Activated gamma-delta T cell treated with Interleukin-2 at 50 U/mL for 16 hours (primary cell): ENCODE results near the gene DMXL1.
"Not testable (repeated sequence)": the region's sequence is repeated elsewhere in the genome, so short reads cannot be mapped to it uniquely, and the experiment has no call there.

Experiments used
- DNase-seq: peaks from one replicate; pipeline ENCODE4 v3.0.0-alpha.2; 2020

DMXL1 gene

GRCh38 chr5:119217183-119217582, 146.3 kb downstream of the DMXL1 start:
- no peak for DNase-seq

GRCh38 chr5:119218830-119219782, 148.2 kb downstream of the DMXL1 start:
- DNase-seq: no peak

DNA sequence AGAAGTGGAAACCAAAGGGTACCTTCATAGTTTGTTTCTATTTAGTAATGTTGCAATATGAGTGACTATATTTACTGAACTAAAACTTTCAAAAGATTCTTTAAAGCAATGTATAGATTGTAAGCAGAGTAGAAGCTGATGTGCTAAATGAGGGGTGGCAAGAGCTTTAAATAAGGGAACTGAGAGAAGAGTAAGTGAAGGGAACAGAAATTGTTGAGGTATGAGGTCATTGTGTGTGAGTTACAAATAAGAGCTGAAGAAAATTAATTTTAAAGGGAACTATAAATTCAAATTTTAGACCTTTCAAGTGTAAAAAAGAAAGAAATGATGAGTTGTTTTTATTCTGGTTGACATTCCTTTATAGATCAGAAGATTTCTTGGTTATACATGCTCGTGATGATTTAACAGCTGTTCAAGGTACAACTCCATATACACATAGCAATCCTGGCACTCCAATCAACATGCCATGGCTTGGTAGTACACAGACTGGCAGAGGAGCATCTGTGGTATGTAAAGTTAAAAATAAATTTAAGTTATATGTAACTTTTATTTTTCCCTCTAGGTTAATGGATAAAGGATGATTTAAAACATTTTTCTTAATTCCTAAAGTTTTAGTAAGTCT, 149.8 kb downstream of the DMXL1 start:
- DNase-seq: no peak

- DNase-seq: no peak
Measured at GRCh38 chr5:119221330-119221729, 150.4 kb downstream of the DMXL1 start.

DNA sequence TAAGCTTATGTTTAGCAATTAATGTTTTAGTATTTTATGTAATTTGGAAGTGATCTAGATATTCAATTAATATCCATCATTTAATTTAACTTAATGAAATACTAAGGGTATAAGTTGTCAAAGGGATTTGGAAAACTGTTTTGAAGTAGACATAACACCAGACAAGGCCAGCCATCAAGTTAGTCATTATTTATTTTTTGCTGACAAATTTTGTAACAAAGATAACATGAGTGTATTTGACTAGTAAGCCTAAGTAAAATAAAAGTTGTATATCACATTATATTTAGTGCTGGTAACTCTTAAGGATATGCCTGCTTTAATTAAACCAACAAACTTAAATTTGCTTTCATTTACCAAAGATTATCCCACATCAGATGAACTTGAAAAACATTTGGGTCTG, 159.1 kb downstream of the DMXL1 start:
- DNase-seq: no peak

DNA sequence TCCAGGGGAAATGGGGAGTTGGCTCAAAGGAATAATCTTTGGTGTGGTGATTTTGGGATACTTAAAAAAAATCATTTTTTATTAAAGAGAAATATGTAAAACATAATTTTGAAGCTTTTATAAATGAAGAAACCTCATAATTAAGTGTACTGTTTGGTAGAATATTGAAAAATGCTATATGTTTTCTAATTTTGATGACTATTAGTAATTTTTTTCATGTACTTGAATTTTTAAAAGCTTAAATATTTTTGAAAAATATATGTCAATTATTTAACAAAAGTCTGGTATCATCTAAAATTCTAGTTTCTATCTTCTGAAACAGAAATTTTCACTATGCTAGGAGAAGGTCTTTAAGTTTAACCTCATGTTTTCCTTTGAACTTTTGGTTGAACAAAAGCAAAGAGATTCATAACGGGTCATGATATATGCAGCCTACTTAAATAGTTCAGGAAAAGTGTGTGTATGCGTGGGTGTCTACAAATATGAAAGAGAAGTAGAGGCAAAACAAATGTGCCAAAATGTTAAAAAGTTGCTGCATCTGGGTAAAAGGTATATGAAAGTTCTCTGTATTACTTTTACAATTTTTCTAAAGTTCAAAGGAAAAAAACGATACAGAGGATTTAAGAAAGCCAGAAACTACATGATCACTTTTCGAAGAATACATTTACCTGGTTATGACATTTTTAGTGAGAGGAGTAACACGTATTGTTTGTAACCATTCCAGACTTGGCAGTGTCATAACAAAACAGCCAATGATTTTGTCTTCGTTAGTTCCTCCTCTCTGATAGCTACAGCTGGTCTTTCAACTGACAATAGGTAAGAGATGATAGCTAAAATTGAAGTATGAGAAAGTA, 167.6 kb downstream of the DMXL1 start:
- DNase-seq: no peak

GRCh38 chr5:119239119-119239417, 168.2 kb downstream of the DMXL1 start:
- no peak for DNase-seq

DNA sequence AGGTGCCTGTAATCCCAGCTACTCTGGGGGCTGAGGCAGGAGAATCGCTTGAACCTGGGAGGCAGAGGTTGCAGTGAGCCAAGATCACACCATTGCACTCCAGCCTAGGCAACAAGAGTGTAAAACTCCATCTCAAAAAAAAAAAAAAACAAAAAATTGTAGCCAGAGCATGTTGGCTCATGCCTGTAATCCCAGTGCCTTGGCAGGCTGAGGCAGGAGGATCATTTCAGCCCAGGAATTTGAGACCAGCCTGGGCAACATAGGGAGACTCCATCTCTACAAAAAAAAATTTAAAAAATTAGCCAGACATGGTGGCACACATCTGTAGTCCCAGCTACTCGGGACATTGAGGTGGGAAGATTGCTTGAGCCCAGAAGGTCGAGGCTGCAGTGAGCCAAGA, 168.9 kb downstream of the DMXL1 start:
- not testable (repeated sequence) for DNase-seq

GRCh38 chr5:119243888-119244287, 173.0 kb downstream of the DMXL1 start:
- DNase-seq: no peak

DNA sequence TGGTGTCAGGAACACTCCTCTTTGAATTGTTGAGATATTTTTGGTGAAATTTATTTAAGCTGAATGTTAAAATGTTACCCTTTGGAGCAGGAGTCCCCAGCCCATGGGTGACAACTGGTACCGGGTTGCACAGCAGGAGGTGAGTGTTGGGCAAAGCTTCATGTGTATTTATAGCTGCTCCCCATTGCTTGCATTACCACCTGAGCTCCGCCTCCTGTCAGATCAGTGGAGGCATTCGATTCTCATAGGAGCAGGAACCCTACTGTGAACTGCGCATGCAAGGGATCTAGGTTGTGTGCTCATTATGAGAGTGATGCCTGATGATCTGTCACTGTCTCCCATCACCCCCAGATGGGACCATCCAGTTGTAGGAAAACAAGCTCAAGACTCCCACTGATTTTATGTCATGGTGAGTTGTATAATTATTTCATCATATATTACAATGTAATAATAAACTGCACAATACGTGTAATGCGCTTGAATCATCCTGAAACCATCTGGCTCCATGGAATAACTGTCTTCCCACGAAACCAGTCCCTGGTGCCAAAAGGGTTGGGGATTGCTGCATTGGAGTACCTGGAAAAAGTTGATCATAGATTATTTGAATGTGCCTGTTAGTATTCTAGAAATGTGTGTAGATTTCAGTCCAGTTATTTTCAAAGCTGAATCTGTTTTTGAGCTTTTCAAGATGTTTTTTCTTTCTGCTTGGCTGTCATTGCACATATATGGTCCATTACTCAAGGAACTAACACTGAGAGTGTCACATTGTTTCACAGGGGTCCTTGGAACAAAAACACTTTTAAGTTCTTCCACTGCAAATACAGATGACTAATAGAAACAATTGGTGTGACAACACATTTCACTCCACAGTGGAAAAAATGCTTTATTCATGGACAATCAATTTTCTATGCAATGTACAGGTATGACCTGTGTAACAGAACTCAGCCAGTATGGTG, 180.3 kb downstream of the DMXL1 start:
- no peak for DNase-seq

DNA sequence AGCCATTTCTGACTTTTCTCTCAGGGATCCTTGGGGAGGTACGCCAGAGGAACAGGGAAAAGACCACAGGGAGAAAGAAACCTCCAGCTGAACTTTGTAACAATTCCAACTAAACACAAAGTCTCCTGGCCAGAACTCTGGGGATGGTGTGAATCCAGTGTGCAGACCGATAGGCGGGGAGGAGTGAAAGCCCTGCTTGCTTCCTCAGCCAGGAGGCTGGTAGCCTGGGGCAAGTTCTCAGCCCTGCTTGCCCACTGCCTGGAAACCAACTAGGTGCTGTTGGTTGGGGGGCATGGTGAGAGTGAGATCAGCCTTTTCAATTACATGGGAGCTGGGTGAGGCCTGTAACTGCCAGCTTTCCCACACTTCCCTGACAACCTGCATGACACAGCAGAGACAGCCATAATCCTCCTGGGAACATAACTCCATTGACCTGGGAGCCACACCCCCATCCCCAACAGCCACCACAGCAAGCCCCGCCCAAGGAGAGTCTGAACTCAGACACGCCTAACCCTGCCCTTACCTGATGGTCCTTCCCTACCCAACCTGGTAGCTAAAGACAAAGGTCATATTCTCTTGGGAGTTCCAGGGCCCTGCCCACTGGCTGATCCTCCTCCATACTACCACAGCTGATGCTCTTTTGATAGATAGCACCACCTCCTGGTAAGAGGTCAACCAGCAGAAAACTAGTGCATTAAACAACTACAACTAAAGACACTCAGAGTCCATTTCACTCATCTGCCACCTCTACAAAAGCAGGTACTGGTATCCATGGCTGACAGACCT, 184.9 kb downstream of the DMXL1 start:
- no peak for DNase-seq

DNA sequence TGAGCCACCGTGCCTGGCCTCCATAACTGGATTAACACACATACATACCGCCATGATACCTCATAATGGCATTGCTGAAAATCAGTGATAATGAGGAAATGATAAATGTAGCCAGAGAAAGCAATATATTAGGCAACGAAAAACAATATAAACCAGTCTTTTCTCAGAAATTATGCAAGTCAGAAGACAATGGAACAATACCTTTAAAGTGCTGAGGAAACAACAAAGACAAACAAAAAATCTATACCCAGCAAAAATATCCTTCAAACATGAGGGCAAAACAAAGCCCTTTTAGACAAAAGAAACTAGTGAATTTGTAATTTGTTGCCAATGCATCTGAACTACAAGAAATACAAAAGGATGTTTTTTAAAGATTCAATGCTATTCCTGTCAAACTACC, 186.7 kb downstream of the DMXL1 start:
- DNase-seq: no peak

DNA sequence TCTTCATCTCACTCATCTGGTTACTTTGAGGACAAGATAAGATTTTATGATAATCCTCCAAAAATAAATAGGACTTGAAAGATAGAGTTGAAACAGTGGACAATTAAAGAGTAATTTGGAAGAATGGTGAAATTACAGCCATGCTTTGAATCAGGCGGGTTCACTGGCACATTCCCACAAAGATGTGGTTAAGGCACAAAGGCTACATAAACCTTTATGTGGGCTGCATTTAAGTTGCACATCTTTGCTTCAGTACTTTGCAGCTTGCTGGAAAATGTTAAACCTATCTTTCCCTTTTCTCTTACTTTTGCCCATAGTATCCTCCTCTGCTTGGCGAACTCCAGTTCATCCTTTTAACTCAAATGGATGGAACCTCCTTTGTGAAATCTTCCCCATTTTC, 192.8 kb downstream of the DMXL1 start:
- DNase-seq: no peak

DNA sequence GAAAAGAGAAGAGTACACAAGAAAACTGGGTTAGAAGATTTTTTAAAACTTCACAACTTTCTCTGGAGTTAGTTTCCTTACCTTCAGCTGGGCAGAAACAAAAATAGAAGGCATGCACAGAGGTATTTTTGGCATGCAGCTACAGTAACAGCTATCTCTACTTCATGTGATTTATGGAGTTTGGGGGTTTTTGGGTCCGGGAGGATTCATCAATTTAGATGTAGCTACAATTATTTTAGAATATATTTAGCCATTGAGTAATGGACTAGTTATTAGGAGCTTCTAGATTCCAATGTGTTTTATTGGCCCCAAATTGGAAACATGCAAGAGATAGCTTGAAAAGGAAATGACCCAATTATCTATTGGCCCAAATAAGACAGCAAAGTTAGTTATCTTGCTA, 193.3 kb downstream of the DMXL1 start:
- no peak for DNase-seq

GRCh38 chr5:119267958-119268386, 197.1 kb downstream of the DMXL1 start:
- DNase-seq: peak; percentile 79

GRCh38 chr5:119268387-119269060, 197.6 kb downstream of the DMXL1 start:
- peak; percentile 93 for DNase-seq

GRCh38 chr5:119269061-119269944, 198.4 kb downstream of the DMXL1 start:
- no peak for DNase-seq

DNA sequence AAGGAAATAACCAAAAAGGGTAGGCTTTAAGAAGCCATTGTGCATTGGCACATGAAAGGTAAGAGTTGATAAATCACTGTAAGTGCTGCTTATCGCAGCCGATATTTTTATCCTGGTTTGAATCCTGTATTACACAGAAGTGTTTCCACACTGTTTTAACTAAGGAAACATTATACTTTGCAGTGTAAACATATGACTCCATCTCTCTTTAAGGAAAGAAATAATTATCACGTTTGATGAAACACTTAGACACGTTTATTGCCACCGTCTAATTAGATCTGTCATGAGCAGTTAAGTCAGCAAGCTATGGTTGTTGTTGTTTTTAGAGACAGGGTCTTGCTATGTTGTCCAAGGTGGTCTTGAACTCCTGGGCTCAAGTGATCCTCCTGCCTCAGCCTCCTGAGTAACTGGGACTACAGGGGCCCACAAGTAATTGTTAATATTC, 199.3 kb downstream of the DMXL1 start:
- DNase-seq: no peak

DNA sequence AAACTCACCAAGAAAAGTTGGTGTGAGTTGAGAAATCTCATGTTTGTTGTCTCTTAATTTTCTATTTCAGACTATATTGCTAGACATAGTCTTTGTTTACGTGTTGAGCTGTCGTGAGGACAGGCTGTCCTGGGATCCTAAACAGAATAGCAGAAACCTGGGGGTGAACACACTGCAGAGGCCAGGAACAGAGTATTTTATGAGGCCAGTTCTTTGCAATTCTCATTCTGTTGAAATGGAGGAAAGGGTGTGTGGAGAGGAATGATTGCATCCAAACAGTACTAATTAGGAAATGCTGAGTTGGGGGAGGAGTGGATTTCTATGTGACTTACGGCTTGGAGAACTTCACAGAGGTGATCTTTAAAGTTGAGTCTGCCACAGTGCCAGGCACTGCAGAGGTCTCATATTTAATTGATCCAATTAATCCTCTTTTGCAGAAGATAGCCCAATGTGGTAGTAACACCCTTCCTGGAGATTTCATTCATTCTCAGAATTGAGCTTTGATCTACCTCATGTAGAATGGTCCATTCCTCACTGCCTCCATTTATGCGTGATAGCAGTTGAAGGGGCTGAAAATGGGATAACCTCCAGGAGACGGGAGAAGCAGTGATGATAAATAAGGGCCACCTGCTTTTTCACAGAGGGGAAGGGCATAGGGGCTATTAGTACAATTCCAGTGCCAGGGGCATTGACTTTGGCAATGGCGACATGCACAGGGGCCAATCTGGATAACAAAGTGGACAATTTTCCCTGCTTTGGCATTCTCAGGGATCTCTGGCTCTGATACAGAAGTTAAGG, 200.3 kb downstream of the DMXL1 start:
- DNase-seq: no peak
